ELF-1 (cell line): ENCODE data around the gene SLC9A4.

Experiments
- DNase-seq: peaks from one replicate; pipeline ENCODE4 v3.0.0-alpha.2; 2016; ENCODE audit warnings: low read depth, low spot score

SLC9A4 gene

GRCh38 chr2:102451968-102452367, 21.1 kb upstream of the SLC9A4 start:
- DNase-seq = peak; percentile 3

DNA sequence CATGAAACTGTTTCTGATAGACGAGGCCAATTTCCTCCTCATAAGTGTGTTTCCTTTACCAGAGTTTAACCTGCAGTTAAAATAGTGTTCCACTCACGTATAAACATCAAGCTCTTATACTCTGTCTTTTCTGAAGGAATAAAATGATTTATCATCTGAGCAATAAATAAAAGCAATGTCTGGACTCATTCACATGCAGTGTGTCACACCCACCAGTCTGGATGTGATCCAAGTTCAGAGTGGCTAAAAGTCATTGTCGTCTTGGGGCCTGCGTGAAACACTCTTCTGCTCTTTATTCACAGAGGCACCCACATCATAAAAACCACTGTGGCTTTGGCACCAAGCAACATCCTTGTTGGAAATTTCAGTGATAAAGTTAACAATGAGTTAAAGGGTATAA, 19.5 kb upstream of the SLC9A4 start:
- DNase-seq = no peak

DNA sequence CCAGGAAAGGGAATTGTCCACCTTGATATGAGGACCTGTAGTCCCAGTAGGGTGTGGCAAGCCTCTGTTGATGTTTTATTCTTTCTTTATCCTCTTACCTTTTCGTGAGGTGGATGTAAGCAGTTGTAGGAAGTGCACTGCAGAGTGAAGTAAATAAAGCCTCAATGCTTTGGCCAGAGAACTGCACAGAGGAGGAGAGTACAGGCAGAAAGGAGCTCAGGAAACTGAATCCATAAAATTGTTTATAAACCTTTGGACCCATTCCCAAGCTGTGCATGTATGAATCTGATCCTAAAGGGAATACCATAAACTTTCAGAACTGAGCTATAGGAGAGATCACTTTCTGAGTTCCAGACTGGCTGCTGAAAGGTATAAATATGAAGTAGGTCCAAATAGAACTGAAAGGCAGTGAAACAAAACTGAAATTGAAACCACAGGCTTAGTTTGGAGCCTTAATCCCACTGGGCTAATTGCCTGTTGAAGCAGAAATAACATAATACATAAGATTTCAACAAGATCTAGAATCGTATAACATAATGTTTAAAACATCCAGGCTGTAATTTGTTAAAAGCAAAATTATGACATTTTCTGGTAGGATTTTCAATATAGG, 17.9 kb upstream of the SLC9A4 start:
- DNase-seq = no peak

DNA sequence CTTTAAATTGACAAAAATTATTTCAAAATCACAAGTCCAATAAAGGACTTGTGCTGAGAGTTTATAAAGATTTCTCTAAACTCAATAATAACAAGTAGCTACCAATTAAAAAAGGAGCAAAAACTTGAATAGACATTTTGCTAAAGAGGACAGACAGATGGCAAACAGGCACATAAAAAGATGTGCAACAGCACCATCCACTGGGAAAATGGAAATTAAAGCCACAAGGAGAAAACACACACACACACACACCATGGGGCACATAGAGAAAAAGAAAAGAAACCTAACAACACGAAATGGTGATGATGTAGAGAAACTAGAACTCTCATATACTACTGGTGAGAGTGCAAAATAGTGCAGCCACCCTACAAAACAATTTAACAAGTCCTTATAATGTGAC, 12.6 kb upstream of the SLC9A4 start:
- no peak for DNase-seq

- DNase-seq = no peak
Measured at GRCh38 chr2:102461188-102461587, 11.8 kb upstream of the SLC9A4 start.

- DNase-seq = no peak
Measured at GRCh38 chr2:102463160-102463559, 9.9 kb upstream of the SLC9A4 start.

- DNase-seq = peak; percentile 29
Measured at GRCh38 chr2:102470168-102470567, 2.9 kb upstream of the SLC9A4 start.

DNA sequence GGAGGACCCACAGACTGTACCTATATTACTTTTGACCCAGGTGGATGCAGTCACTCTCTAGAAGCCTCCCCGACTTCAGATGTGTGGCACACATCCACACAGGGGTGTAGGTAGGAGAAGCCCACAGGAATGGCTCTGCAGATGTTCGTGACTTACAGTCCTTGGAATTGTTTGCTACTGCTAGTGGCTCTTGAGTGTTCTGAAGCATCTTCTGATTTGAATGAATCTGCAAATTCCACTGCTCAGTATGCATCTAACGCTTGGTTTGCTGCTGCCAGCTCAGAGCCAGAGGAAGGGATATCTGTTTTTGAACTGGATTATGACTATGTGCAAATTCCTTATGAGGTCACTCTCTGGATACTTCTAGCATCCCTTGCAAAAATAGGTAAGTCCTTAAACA, 605 bp downstream of the SLC9A4 start:
- DNase-seq = no peak

DNA sequence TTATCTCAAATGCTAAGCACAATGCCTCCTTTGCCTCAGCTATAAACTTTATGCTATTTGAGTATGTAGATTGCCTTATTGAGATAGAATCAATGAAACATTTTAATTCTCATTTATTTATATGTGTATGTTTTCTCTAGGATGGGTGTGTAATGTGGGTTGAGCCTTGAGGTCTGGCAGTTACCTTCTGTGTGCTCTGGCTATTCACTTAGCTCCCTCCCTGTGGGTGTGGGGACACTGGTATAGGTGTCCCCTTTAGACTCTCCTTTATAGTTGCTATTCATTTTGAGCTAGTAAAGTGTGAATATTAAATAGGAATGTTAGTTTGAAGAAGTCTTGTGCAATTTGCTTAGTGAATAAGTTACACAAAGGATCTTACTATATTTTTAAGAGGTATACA, 1.8 kb downstream of the SLC9A4 start:
- no peak for DNase-seq

DNA sequence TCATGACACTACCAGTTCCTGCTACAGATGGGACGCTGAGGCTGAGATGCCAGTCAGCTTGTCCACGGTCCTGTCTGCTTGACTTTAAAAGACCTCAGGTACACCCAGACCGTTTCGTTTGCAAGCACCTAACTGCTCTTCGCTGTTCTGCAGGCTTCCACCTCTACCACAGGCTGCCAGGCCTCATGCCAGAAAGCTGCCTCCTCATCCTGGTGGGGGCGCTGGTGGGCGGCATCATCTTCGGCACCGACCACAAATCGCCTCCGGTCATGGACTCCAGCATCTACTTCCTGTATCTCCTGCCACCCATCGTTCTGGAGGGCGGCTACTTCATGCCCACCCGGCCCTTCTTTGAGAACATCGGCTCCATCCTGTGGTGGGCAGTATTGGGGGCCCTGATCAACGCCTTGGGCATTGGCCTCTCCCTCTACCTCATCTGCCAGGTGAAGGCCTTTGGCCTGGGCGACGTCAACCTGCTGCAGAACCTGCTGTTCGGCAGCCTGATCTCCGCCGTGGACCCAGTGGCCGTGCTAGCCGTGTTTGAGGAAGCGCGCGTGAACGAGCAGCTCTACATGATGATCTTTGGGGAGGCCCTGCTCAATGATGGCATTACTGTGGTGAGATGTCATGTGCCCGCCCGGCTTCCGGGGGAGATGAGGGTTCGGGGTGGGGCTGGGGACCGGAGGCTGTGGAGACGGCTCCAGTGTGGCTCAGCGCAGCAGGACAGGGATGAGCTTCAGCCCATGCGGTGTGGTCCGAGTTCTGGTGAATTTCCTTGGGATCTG, 5.9 kb downstream of the SLC9A4 start:
- DNase-seq = no peak

- no peak for DNase-seq
Measured at GRCh38 chr2:102480285-102481195, 7.5 kb downstream of the SLC9A4 start.

- DNase-seq = no peak
Measured at GRCh38 chr2:102481931-102482330, 8.9 kb downstream of the SLC9A4 start.

GRCh38 chr2:102483086-102483485, 10.1 kb downstream of the SLC9A4 start:
- no peak for DNase-seq

DNA sequence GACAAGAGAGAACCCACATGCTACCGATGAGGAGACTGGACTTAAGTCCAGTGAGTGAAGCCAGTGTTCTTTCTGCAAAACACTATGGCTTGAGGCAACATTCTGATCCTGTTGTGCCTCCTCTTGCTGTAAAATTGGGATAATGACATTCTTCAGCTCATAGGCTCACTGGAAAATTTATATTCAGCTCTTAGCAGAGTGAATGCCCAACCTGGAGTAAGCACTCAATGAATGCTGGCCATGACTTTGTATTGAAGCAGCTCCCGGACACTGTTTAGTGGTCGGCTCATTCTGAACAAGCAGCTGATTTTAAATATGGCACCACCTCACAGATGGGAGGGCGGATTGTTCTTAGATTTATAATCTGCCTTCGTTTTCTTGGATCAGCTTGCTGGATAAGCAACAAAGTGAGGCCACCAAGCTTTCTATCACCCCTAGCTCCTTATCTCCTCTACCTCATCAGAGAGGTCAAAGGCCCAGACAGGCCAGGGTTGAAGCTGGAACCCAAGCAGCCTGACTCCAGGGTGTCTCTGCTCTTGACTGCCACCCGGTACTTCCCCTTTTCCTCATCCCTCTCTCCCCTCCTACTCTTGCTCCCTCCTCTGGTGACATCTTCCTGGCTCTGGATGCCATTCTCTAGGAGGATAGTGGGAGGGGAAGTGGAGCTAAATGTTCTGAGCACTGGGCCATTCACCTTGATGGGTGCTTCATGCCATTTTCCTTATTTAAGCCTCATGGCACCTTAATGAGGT, 11.5 kb downstream of the SLC9A4 start:
- no peak for DNase-seq

- DNase-seq = no peak
Measured at GRCh38 chr2:102485147-102485785, 12.2 kb downstream of the SLC9A4 start.

GRCh38 chr2:102486941-102487702, 14.1 kb downstream of the SLC9A4 start:
- no peak for DNase-seq

DNA sequence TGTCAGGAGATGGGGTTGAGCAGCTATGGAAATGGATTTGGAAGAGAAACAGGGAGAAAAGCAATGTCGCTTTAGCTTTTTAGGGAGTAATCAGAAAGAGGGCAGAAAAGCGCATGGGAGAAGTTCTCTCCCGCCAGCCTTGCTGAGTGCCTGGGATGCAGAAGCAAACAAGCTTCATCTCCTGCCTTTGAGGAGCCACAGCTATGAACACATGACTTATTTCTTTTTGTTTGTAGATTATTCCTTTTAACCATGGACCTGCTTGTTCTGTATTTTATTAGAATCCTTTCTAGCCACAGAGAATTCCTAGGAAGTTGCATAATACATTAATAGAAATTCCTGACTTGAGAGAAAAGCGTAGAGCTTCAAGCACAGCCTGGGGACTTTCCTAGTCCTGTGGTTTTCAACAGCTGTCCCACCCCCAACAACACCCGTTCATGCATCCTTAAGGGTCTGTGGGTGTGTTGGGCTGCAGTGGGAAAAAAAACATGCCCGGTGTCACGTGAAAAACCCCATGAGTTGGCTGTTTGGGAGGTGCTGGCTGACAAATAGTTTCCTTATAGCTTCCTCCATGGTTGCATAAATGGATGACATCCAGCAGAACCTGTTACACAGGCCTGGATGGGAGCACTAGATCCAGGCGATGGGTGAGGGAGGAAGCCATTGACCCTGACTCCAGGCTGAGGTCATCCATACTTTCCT, 14.9 kb downstream of the SLC9A4 start:
- peak; percentile 34 for DNase-seq

GRCh38 chr2:102489646-102490045, 16.6 kb downstream of the SLC9A4 start:
- no peak for DNase-seq

DNA sequence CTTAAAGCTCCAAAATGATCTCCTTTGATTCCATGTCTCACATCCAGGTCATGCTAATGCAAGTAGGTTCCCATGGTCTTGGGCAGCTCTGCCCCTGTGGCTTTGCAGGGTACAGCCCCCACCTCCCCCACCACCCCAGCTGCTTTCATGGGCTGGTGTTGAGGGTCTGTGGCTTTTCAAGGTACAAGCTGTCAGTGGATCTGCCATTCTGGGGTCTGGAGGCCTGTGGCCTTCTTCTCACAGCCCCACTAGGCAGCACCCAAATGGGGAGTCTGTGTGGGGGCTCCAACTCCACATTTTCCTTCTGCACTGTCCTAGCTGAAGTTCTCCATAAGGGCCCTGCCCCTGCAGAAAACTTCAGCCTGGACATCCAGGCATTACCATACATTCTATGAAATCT, 19.0 kb downstream of the SLC9A4 start:
- DNase-seq = no peak

- no peak for DNase-seq
Measured at GRCh38 chr2:102494570-102494969, 21.5 kb downstream of the SLC9A4 start.
